ENCODE results near the gene ADAMTS10.
"Not testable (repeated sequence)": the region's sequence is repeated elsewhere in the genome, so short reads cannot be mapped to it uniquely, and the experiment has no call there.

Gene ADAMTS10

DNA sequence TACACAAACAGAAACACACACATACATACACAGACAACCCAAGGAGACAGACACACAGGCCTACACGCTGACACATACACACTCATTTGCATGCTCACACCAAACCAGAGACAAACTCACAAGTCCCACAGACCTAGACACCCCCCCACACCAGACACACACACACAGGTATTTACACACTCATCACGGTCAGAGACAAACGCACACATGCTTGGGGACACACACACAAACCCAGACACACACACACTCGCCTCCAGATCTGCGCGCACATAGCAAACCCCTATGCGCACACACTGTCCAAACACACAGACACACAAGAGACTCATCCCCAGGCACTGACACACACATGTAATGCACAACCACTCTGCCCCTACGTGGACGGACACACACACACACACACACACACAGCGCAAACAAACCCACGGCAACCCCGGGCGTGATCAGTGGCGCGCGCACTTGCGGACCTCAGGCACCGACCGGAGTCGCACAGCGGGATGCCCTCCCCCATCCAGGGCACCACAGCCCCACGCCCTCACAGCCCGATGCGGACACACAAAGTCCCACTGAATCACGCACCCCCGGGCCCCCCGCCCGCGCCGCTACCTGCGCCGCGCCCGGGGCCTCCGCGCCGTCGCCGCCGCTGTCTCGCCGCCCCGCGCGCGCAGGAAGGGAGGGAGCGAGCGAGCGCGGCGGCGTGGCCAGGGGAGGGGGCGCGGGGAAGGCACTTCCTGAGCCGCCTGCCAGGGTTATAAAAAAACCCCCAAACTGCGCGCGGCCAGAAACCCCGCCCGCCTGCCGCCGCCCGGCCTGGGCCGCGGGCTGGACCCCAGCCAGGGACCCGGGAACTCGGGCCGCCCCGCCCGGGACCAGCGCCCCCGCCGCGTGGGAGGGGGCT is at the start of gene ADAMTS10:
ADAMTS10 (minus strand) TSS at position 675 of the 895 bp plus-strand sequence. CDS start 5,005 bp downstream, outside the sequence.
- peak; percentile 20 for DNase-seq

DNA sequence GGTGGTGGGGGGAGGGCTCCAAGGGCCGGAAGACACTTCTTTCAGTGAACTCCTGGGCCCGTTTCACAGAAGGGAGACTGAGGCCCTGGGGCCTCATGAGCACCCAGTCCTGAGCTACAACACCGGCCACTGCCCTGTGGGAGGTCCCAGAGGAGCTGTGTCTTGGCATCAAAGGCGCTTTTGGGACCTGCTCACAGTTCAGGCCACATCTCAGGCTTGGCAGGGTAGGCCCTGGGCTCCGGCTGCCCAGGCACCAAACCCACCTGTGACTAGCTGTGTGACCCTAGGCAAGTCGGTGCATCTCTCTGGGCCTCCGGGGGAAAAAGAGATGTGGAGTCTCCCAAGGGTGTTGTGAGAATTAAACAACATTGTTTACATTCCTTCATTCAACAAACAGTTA is 49.4 kb upstream of the ADAMTS10 start:
- no peak for DNase-seq

DNA sequence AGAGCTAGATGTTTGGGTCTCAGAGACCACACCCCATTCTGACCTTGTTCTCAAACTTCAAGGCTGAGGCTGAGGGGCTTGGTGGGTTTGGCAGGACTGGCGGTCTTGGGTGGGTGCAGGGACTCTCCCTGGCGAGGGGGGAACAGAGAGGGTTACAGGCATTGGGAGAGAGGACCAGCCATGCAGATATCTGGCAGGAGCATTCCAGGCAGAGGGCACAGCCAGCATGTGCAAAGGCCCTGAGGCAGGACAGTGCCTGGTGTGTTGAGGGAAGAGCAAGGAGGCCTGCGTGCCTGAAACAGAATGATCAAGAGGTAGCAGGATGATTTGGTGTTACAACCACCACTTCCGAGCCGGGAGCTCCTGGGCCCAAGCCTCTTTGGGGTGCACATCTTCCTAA is 47.4 kb upstream of the ADAMTS10 start:
- DNase-seq: no peak

DNA sequence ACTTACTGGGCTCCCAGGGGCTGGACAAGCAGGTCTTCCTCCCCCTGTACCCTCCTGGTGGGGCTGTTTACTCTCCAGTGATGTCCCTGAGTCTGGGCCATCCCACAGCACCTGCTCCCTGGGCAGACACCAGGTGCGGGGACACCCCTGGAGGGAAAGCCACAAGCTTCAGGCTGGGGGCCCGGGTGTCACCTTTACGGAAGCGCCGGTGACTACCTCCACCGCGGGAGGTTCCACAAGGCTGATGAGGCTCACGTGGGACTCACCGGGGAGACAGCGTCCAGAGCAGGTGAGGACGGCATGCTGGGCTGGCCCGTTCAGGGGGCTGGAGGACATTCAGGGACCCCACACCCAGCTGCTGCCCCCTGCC is 44.8 kb upstream of the ADAMTS10 start:
- DNase-seq: no peak

DNA sequence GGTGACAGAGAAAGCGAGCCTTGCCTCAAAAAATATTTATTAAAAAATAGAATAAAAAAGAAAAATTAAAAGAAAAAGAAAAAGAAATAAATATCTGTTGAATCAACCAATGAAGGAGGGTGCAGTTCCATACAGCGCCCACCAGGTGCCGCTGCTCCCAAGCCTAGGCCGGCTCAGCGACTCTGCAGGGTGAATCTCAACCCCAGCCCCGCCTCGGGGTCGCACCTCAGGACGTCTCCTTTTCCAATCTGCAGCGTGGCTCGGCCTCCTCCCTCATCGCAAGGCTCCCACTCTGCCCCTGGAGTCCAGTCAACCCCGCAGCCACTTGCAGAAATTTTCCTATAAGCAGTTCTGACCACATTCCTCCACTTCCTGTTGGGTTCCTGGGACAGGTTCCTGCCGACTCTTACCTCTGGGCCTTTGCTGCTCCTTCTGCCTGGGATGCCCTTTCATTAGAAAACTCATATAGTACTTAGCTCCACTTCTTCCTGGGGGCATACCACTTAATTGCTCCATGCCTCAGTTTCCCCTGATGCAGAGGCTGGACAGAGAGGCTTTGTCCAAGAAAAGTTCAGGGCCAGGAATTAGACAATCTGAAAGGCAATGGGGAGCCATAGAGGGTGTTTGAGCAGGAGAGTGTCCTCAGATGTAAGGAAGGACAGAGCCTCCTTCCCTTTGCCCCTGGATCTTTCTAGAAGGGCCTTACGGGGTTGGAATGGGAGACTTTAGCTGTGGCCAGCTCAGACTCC is 44.2 kb upstream of the ADAMTS10 start:
- peak; percentile 14 for DNase-seq

DNA sequence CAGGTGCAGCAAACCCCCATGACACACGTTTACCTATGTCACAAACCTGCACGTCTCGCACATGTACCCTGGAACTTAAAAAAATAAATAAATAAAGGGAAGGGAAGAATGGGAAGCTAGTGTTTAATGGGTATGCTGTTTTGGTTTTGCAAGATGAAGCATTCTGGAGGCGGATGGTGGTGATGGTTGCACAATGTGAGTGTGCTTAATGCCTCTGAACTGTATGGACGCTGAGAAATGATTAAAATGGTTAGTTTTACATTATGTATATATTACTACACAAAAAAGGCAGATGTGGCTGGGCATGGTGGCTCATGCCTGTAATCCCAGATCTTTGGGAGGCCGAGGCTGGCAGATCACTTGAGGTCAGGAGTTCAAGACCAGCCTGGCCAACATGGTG is 37.7 kb upstream of the ADAMTS10 start:
- DNase-seq: no peak

DNA sequence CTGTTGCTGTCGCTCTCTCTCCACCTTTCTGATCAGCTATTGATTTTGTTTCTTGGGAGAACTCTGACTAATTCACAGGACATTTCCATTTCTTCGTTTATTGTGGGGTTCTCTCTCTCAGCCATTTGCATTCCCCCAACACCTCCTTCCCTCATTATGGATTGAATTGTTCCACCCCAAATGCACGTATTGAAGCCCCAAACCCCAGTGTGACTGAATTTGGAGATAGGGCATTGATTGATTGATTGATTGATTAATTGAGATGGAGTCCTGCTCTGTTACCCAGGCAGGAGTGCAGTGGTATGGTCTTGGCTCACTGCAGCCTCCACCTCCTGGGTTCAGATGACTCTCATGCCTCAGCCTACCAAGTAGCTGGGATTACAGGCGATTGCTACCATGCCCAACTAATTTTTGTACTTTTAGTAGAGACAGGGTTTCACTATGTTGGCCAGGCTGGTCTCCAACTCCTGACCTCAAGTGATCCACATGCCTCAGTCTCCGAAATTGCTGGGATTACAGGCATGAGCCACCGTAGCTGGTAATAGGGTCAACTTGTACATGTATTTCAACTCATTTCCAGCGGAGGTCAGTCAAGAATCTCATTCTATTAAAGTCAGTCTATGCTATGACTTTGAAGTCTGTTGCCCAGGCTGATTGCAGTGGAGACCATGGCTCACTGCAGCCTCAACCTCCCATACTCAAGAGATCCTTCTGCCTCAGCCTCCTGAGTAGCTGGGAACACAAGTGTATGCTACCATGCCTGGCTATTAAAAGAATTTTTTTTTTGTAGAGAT is 33.5 kb upstream of the ADAMTS10 start:
- no peak for DNase-seq

DNA sequence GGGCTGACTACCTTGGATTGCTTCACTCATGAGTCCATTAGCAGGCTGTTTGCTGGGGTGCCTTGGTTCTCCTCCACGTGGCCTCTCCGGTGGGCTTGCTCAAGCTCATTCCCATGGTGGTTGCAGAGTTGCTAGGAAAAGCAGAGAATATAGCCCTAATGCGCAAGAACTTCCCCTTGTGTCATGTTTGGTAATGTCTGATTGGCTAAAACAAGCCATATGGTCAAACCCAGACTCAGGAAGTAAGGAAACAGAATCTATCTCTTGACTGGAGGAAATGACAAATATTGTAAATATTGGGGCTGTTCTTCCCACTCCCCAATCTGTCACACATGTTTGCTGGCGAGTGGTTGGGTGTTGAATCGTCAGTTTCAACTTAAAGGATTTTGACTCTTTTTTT is 32.0 kb upstream of the ADAMTS10 start:
- no peak for DNase-seq

DNA sequence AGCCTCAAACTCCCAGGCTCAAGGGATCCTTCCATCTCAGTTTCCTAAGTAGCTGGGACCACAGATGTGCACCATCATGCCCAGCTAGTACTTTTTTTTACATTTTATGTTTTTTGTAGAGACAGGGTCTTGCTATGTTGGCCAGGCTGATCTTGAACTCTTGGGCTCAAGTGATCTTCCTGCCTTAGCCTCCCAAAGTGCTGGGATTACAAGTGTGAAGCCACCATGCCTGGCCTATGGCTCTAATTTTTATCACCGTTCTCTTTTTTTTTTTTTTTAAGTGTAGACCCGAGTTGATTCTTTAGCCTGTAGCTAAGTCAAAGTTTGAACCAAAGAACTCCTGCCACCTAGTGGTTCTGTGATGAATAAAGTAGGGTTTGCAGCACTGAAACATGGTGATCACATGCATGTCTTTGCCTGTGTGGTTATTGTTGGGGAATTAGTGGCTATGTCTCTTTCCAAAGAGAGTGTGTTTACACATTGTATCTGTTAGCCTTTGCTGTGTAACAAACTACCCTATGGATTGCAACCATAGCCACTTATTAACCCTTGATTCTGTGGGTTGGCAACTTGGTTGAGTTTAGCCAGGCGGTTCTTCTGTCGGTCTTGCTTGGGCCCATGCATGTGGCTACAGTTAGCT is 31.5 kb upstream of the ADAMTS10 start:
- no peak for DNase-seq

DNA sequence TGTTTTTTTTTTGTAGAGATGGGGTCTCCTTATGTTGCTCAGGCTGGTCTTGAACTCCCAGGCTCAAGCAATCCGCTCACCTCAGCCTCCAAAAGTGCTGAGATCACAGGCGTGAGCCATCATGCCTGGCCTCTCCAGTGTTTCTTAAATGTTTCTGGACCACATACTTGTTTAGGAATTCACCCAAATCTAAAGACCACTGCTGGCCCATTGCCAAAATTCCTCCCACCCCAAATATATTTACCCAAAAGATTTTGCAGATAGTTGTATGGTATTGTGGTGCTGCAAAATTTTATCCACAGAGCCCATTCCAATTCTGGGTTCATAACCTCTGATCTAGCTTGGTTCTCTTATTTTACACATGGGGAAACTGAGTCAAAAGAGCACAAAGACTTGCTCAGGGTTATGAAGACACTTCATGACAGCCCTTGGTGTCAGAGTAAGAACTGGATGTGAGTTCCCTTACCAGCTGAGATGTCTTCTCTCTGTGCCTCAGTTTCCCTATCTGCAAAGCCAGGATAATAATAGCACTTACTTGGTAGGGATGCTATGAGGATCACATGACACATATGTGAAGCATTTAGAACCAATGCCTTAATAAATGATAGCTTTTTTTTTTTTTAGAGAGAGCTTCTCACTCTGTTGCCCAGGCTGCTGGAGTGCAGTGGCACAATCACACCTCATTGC is 30.8 kb upstream of the ADAMTS10 start:
- no peak for DNase-seq

DNA sequence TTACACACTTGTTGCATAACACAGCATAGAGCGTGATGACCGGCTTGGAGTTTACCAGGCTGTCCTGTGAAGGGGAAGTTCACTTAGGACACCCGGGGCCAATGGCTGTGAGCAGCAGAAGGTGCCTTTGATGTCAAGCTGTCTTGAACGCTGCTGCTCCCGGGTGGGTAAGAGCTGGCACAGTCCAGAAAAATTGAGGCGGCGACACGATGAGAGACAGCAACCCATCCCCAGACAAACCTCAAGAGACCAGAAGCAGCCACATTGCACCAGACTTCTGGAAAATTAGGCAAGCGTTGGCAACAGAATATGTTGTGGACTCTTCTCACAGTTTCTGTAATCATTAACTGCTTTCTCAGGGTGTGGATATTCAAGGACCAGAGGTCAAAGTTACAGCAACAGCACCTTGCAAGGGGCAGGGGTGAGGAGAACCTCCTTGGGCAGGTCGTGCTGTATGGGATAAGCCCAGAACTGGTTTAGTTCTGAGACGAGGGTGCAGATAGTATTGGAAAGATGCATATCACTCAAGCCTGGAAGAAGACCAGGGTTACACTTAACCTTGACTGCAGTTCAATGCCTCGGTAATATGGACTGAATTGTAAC is 30.0 kb upstream of the ADAMTS10 start:
- DNase-seq: no peak

DNA sequence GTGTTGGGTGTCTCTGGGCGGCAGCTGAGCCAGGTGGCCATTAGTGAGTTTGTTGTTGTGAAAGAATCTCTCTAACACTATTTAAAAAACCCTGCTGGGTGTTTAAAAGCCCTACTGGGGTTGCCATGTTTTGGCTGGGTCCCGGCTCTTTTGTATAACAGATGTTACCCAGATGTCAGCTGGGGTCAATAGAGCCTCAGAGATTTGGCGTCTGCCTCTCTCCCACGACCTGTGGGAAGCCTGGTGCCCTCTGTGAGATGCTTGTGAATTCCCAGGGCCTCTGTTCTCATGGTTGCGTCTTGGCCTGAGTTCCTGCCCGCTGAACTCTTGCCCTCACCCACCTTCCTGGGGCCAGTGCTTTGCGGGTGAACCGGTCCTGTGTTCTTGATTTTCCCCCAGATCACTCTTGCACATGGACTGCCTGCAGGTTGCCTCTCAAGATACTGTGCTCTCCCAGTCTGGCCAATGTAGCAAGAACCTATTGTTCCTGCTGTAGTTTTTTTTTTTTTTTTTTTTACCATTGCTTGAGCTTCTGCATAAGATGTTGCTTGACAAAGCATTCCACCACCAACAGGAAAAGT is 29.4 kb upstream of the ADAMTS10 start:
- DNase-seq: no peak

DNA sequence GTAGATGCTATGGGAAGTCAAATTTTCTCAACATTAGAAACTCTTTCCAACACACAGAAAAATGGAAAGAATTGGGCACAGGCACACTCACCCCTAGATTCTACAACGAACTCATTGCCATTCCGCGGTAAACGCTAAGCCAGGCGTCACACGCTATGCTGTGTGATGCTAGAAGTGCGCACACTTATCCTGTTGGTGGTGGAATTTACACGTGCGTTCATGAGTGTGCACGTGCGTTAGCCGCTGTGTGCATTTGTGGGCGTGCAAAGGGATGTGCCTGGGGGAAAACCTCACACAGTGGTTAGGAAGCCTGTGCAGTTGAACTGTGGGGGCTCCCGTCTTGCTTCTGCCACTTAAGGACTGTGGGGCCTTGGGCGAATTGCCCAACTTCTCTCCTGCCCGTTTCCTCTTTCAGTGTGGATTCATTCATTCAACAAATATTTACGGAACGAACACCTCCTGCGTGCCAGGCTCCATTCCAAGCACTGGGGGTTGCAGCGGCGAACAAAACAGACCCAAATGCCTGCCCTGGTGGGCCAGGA is 27.6 kb upstream of the ADAMTS10 start:
- no peak for DNase-seq

DNA sequence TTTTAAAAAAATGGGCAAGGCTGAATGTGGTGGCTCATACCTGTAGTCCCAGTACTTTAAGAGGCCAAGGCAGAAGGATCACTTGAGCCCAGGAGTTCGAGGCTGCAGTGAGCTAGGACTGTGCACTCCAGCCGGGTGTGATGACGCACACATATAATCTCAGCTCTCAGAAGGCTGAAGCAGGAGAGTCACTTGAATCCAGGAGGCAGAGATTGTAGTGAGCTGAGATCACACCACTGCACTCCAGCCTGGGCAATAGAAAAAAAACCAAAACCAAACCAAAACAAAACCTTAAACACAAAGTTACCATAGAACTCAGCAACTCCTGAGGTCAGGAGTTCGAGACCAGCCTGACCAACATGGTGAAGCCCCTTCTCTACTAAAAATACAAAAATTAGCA is 26.6 kb upstream of the ADAMTS10 start:
- not testable (repeated sequence) for DNase-seq

DNA sequence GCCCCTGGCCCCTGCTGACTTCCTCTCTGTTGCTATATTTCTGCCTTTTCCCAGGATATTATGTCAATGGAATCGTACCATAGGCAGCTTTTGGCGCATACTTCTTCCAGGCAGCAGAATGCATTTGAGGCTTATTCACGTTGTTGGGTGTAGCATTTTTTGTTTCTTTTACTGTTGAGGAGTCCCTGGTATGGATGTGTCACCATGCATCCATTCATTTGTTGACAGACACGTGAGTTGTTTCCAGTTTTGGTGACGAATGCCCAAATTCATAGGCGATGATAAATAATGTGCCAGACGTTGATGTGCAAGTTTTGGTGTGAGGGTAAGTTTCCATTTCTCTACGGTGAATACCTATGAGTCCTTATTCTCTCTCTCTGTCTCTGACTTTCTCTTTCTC is 24.9 kb upstream of the ADAMTS10 start:
- no peak for DNase-seq

DNA sequence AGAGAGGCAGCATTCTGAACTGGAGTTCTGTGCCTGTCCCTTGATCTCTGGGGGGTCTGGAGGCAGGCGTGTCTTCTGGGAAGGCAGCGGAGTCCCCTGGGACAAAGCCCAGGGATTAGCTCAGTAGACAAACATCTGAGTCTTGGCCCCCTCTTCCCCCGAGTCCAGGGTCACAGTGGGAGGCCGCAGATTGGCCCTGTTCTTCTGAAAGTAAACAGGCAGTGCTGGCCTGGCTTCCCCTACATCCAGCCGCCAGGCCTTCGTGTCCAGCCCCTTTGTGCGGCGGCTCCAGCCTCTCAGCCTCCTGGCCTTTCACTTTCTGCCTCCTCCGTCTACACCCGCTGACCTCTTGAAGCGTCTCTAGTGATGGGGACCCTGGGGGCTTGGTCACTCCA is 20.9 kb upstream of the ADAMTS10 start:
- no peak for DNase-seq

DNA sequence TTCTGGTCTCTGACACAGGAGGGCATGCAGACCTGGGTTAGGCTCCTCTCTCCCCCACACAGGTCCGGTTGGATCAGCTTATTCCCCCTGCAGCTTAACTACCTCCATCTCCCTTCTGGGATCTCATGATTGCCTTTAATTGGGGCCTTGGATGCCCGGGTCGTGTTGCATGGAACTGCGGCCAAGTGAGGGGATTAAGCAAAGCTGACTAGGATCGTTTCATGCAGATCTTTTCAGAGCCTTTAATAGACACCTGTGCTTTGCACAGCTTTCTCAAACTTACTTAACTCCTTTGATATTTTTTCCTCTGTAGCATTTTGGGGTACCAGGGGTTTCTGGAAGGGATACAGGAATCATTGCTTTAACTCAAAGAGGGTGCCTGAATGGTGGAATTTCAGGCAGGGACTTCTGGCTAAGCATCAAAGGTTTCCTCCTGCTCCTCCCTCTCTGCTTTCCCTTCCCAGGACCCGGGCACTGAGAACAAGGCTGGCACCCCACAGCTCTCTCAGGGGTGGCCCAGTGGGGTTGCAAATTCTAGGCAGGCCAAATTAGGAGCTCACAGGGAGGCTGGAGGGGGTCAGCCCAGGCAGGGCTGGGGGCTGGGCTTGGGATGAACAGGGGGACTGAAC is 20.4 kb upstream of the ADAMTS10 start:
- DNase-seq: no peak

DNA sequence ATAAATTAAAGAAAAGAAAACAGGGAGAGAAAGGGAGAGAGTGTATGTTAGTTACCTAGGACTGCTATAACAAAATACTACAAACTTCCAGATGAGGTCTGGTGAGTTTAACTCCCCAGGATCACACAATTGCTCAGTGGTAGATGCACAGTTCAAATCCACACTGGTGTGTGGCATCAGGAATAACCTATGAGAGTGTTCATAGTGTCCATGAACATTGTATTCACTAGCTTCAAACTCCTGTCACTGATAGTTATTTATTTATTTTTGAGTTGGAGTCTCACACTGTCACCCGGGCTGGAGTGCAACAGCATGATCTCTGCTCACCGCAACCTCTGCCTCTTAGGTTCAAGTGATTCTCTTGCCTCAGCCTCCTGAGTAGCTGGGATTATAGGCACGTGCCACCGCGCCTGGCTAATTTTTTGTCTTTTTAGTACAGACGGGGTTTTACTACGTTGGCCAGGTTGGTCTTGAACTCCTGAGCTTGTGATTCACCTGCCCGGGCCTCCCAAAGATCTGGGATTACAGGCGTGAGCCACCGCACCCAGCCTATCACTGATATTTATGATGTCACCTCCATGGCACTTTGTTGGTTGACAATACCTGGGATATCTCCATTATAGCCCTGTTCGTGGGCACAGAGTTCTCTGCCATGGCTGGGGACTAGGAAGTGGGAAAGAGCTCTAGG is 19.6 kb upstream of the ADAMTS10 start, which contains the start of gene NFILZ:
NFILZ (plus strand) TSS at position 638 of the 688 bp plus-strand sequence. CDS start 46,133 bp downstream, outside the sequence.
- DNase-seq: no peak

DNA sequence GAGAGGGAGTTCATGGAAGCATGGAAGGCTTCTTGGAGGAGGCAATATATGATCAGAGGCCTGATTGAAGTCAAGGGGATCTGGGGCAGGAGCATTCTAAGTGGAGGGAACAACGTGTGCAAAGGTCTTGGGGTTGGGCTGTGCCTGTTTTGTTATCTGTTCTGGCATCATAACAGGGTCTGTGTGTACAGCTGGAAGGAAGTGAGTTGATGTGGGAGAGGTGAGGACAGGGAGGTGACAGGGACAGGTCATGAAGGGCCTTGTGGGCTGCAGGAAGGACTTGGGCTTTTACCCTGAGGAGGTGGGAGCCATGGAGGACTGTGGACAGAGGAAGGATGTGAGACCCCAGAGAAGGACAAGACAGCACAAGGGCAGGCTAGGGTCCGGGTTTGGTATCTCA is 18.7 kb upstream of the ADAMTS10 start:
- no peak for DNase-seq

DNA sequence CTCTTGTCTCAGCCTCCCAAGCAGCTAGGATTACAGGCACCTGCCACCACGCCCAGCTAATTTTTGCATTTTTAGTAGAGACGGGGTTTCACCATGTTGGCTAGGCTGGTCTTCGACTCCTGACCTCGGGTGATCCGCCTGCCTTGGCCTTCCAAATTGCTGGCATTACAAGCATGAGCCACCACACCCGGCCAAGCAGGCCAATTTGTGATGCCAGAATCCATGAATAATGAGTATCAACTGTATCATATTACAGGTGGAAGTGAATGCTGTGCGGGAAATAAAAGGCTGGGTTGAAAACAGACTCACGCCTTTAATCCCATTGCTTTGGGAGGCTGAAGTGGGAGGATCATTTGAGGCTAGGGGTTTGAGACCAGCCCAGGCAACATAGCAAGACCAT is 16.3 kb upstream of the ADAMTS10 start:
- DNase-seq: no peak
